Suppressor macrophage (primary cell): ENCODE measurements around the gene KLHL2.

ENCODE experiments used
- DNase-seq, 4 experiments: peaks; one replicate each; pipeline ENCODE4 v3.0.0-alpha.2; 2020 to 2022

KLHL2 gene

DNA sequence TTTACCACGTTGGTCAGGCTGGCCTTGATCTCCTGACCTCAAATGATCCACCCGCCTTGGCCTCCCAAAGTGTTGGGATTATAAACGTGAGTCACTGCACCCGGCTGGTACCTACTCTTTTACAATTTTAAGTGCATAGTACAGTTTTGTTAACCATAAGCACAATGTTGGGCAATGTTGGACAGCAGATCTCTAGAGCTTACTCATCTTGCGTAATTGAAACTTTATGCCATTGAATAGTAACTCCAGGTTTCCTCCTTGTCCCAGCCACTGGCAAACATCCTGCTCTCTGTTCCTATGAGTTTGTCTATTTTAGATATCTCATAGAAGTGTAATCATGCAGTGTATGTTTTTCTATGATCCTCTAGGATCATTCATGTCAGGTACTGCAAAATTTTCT, 162.2 kb downstream of the KLHL2 start:
- peak in 2 of 4 experiments; percentile 28 to 36 for DNase-seq

- DNase-seq, result no peak
Observed at GRCh38 chr4:165370530-165370929, 163.2 kb downstream of the KLHL2 start.
